NCI-H226 (cell line): ENCODE results near the gene RERE.
"Not testable (repeated sequence)": the region's sequence is repeated elsewhere in the genome, so short reads cannot be mapped to it uniquely, and the experiment has no call there.

Source experiments
- DNase-seq: peaks from one replicate; pipeline ENCODE4 v3.0.0-alpha.2; 2015

The RERE gene

DNA sequence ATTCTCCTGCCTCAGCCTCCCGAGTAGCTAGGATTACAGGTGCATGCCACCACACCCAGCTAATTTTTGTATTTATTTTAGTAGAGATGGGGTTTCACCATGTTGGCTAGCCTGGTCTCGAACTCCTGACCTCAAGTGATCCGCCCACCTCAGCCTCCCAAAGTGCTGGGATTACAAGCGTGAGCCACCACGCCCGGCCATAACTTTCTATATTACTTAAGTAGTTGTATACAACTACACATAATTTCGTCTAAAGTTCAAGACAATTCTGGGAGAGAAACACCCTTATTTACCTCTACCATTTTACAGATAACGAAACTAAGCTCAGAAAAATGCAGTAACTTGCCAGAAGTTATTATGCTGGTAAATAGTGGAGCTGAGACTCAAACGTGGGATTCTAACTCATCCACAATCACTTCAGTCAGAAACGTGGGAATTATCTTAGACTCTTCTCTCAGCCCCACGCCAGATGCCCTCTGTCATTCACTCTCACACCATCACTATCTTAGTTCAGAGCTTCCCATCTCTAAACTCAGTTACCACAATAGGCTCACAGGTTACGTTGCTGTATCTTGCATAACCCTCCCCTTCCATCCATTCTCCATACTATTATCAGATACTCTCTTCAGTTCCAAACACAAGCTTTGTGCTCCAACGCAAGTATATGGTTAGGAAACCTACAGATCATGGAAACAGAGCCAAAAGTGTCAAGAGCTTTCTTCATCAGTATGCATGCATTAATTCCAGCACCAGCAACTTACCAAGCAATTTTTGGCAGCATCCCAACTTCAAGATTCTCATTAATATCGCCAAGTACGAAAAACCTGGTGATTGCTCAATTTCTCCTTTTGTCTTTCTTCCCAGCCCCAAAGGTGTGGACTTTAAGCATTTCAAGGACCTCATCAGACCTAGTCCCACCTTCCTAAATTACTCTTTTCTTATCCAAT is 69.3 kb downstream of the RERE start:
- DNase-seq: peak; percentile 26

- peak; percentile 64 for DNase-seq
These were observed 70.9 kb downstream of the RERE start for GRCh38 chr1:8746554-8746953.

GRCh38 chr1:8745749-8746390 is 71.6 kb downstream of the RERE start:
- no peak for DNase-seq

DNA sequence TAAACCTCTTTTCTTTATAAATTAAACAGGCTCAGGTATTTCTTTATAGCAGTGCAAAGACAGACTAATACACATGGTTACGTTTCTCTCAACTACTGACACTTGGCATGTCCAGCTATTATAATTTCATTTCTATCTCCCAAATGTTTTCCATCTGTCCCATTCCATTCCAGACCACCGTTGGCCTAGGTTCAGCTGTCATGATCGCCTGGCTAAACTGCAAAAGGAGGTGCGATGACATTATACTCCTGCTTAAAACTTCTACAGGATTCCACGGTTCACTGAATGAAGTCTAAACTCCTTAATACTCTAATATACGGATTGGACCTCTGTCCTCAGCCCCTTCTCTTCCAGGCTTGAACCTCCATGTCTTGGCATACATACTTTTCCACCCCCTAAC is 72.1 kb downstream of the RERE start:
- DNase-seq: no peak

DNA sequence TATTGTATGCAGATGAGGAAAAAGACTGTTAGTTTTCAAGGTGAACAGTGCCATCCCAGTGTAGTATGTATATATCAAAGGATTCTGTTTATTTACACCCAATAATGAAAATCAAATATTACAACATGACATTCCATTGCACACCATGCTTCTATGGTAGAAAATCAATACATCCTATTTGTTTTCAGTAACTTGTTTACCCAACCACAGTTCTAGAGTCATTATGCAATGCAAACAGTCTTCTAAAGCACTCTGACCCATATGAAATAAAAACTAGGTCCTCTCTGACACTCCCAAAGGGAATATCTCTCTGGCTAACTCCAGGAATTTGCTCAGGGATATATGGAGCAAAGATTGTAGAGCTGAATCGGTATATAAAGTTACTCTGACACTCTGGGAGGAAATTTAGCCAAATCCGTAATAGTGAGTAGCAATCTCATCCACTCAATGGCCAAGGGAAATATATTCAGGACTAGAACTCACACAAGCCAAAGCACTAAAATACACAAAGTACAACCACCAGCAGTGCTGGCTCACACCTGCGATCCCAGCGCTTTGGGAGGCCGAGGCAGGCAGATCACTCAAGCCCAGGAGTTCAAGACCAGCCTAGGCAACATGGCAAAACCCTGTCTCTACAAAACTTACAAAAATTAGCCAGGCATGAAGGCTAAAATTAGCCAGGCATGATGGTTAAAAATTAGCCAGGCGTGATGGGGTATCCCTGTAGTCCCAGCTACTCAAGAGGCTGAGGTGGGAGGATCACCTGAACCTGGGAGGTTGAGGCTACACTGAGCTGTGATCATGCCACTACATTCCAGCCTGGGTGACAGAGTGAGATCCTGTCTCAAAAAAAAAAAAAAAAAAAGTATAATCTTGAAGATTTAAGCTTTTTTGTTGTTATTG is 75.2 kb downstream of the RERE start:
- no peak for DNase-seq

DNA sequence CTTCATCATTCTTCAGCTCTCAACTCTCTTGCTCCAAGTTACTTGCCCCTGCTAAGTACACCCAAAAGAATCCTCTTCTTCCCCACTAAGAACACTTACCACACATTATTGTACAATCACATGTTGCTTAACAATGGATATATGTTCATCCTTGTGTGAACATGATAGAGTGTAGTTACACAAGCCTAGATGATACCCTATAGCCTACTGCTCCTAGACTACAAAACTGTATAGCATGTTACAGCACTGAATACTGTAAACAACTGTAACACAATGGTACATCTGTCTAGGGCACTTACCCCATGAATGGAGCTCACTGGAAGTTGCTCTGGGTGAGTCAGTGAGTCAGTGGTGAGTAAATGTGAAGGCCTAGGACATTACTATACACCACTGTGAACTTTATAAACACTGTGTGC is 77.4 kb downstream of the RERE start:
- peak; percentile 24 for DNase-seq

DNA sequence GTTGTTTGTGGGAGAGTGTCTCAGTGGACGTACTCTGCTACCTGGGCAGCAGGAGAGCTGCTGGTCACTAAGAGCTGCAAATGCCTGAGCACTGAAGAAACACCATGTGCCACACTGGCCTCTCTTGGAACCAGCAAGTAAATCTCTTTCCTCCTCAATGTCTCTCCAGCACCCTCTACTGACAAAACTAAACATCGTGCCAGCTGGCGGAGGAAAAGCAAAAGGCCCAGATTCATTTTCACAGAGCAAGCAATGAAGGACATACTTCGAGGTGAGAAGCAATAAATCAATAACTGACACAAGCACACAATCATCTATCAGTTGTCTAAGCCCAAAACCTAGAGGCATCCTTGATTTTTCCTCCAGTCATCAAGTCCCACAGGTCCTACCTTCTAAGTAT is 78.1 kb downstream of the RERE start:
- DNase-seq: no peak

DNA sequence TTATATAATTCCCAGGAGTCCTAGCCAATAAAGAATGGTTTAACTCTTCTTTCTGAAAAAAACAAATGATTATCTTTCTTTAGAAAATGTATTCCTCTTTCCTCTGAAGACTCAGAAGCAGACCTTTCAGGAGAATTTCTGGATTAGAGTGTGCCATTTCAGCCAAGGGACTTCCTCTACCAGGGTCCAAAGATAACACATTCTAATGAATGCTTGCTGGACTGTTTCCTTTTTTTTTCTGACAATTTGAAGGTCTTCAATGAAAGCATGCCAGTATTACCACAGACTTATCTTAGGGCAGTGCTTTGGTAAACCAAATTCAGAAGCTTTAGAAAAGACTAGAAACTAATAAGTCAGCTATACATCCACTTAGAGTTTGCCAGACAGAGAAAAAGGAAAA is 80.5 kb downstream of the RERE start:
- DNase-seq: no peak

- peak; percentile 44 for DNase-seq
These were observed 84.0 kb downstream of the RERE start for GRCh38 chr1:8733484-8733883.

DNA sequence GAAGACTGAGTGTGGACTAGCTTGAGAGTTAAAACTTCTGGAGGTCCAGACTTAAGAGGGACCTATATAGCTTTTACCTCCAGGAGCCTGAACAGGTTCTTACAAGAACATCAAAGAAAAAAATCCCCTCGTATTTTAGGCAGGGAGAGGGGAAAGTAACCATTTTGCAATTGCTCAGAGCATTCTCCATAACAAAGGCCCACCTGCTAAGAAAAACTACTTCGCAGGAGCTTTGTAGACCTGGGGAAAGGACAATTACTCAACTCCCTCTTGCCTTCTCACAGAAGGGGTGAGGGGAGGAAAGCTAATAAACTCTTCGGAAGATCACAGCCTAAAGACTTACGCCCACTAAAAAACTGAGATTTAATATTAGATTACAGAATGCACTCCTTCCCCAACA is 86.3 kb downstream of the RERE start:
- no peak for DNase-seq

- DNase-seq: no peak
These were observed 89.0 kb downstream of the RERE start for GRCh38 chr1:8728464-8728863.

DNA sequence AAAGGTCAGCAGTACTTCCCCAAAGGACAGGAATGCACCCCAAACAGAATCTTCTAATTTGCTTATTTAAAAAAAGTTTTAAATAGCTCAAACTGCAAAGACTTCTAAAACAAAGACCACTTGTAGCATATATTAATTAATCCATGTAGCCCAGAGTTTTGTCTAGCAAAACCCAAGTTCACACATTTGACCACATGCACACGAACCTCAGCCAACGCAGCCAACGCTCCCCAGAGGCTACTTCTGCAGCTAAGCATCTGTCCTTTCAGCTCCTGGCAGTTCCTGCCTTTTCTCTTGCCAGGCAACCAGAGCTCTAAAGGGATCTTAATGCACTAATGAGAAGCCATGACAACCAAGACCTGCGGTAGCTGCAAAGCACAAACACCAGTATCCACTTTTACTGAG is 89.6 kb downstream of the RERE start:
- no peak for DNase-seq

DNA sequence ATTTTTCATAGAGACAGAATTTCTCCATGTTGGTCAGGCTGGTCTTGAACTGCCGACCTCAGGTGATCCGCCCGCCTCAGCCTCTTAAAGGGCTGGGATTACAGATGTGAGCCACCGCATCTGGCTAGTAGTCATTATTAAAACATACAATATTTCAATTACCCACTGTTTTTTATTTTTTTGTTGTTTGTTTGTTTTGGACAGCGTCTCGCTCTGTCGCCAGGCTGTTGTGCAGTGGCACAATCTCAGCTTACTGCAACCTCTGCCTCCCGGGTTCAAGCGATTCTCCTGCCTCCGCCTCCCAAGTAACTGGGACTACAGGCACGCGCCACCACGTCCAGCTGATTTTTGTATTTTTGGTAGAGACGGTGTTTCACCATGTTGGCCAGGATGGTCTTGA is 90.1 kb downstream of the RERE start:
- not testable (repeated sequence) for DNase-seq

- not testable (repeated sequence) for DNase-seq
These were observed 90.6 kb downstream of the RERE start for GRCh38 chr1:8726801-8727186.

DNA sequence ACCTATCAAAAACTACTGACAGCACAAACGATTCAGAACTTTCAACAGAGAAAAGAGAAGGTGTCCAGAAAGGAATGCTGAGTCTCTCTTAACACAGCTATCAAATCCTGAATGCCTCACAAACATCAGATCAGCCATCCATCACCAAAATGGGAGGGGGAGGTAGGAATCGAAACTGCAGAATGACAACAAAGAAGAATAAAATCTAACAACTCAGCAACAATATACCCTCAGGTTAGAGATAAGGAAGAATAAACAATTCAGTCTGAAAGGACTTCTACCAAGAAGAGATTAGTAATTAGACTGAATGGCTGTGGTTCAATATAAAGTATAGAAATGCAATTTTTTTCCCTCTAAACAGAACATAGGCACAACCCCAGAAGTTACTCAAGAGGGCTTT is 94.4 kb downstream of the RERE start:
- DNase-seq: peak; percentile 31

GRCh38 chr1:8722366-8722765 is 95.1 kb downstream of the RERE start:
- DNase-seq: no peak

DNA sequence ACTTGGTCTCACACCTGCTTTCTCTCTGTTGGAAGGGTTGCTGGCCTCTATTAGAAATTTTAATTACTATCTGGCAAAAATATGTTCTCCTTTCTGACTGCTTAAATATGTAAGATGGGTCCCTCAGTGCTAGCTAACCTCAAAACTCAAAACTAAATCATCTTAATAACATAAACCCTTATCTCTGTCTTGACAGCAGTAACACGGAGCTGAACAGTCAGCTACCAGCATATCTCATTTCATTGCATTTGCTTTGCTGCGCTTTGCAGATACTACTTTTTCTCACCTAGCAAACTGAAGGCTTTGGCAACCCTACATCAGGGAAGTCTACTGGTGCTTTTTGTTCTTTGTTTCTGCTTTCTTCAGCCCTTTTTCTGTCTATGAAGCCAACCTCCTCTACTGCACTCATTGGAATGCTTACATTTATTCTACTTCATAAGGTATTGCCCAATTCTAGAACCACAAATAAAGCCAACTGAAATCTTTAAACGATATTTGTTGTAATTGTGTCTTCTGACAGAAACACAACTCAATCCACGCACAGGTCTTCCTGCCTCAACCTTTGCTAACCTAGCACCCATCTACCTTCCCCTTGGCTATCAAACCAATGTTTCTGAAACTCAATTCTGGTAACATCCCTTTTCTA is 95.6 kb downstream of the RERE start:
- no peak for DNase-seq

DNA sequence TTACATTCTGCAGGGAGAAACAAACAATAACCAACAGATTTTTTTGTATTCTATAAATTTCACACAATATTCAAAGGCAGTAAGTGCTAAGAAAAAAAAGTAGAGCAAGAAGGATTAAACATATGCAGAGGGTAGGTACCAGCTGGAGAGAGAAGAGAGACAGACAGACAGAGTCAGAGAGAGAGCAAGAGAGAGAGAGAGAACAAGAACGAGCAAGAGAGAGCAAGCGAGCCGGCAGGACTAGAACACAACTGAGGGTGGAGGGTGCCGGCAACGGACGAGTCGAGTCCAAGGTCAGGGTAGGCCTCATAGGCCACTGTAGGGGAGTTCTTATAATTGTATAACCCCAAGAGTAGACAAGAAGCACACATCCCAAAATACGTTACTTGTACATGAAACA is 97.1 kb downstream of the RERE start:
- DNase-seq: no peak

DNA sequence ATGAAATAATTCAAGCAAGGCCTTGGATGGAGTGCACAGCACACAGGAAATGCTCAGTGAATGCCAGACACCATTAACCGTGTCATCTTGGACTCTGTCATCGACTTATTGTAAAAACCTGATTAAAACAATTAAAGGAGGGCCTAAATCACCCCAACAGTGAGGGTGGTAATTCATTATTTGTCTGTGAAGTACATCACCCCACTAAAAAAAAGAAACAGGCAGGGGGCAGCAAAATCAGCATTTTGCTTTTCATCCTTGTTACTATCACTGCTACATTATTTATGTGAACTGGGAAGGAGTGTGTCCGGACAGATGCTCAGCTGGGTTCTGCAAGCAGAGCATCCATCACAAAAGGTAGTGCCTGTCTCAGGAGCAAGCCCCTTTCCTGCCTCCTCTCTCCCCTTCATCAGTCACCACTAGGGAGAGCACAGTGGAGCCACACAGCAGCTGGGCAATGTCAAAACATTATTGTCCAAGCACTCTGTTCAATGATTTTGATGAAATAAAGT is 98.5 kb downstream of the RERE start:
- DNase-seq: no peak

DNA sequence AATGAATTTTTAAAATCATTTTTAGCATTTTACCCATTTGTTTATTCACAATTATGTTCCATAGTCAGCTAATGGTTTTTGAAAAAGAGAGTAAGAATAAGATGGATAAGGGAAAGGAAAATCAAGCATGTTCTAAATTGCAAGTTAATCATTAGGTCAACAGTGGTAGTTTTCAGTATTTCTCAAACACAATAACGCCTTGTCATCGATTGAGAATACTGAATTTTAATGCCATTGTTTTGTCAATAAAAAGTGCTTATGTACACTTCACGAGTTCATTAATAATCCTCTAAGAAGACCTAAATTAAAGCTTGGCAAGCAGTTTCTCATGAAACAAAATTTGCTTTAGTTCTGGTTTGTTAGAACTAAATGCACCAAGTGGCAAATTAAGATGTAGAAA is 100.3 kb downstream of the RERE start:
- no peak for DNase-seq

GRCh38 chr1:8716238-8716637 is 101.2 kb downstream of the RERE start:
- DNase-seq: no peak

GRCh38 chr1:8714173-8714572 is 103.3 kb downstream of the RERE start:
- no peak for DNase-seq
